Left ventricle myocardium inferior (tissue), 1 donor: ENCODE measurements around the gene DIRAS2. TPM values are rescaled to one million over a fixed set of nuclear protein-coding genes. Genes with fewer than 3 reads are reported as not detected.
A peak's percentile ranks its signal among the peaks of the same experiment; 100 is the strongest.

Experiments
- DNase-seq: peaks from one replicate; pipeline ENCODE4 v3.0.0-alpha.2; 2020
- H3K27ac ChIP-seq: fragments of 200-600 bp; replicated peaks from 2 replicates; pipeline ENCODE4 v1.8.0; 2021
- H3K27me3 ChIP-seq: fragments of 200-600 bp; 2 replicates; pipeline ENCODE4 v1.8.0; 2021; ENCODE audit warnings: low read depth
- H3K36me3 ChIP-seq: fragments of 200-600 bp; 2 replicates; pipeline ENCODE4 v1.8.0; 2021
- H3K4me1 ChIP-seq: fragments of 200-600 bp; 2 replicates; pipeline ENCODE4 v1.8.0; 2021
- H3K4me3 ChIP-seq: fragments of 200-600 bp; 2 replicates; pipeline ENCODE4 v1.8.0; 2021; ENCODE audit warnings: mild to moderate bottlenecking, moderate library complexity
- H3K9me3 ChIP-seq: fragments of 200-600 bp; replicated peaks from 2 replicates; pipeline ENCODE4 v1.8.0; 2021
- intact Hi-C: fragments of 100-400 bp; cut with micrococcal nuclease; formaldehyde crosslinking; loops from one replicate; pipeline ENCODE4 v1.11.0; 2022
- total RNA-seq: library from RNA; stranded (reverse); fragmentation: NEBNext Ultra II Directional; extraction: Animal tissue kit (Norgen Biotek cat#: 25700); gene quantifications from one replicate; pipeline ENCODE4 v1.2.1, GENCODE V29; 2021
- TF ChIP-seq, protein P1 (sequence below): fragments of 200-600 bp; IDR thresholded peaks from 2 replicates; pipeline ENCODE4 v1.8.0; 2021; ENCODE audit warnings: antibody characterized with exemption, mild to moderate bottlenecking, borderline replicate concordance
- donor health status: DM: no; HTN: yes; CAD: no; lungs with severe emphysema.

DIRAS2 gene
- total RNA-seq, 1 donor from 2014 or later, result 0.30 TPM

DNA sequence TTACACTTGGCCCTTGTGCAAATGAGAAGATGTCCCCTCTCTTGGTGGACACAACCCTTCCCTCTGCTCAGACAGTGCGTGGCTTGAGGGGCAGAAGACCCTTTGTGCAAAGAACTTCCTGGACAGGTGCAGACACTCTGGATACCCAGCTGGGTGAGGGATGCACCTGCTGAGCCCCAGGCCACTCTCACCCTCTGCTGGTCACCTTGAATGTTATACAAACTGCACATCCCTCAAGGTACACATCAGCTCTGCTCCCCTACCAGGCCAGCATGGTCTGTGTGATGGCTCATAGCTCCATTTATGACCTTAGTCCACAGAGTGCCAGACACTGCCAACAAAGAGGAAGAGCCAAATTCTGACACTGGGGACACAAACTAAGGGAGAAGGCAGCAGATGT is 3.1 kb upstream of the DIRAS2 start:
- Histone ChIP-seq H3K9me3 (peaks cover 11% of the 10 kb centered on the region), H3K27ac (no peak overlapping the region), H3K4me1 (peaks cover 11% of the 10 kb centered on the region), H3K4me3 (no peak overlapping the region), H3K36me3 (no peaks in the 10 kb centered on the region), H3K27me3 (peaks cover 86% of the 10 kb centered on the region)
- intact Hi-C loops, result no loop called here
- TF ChIP-seq, protein P1, sequence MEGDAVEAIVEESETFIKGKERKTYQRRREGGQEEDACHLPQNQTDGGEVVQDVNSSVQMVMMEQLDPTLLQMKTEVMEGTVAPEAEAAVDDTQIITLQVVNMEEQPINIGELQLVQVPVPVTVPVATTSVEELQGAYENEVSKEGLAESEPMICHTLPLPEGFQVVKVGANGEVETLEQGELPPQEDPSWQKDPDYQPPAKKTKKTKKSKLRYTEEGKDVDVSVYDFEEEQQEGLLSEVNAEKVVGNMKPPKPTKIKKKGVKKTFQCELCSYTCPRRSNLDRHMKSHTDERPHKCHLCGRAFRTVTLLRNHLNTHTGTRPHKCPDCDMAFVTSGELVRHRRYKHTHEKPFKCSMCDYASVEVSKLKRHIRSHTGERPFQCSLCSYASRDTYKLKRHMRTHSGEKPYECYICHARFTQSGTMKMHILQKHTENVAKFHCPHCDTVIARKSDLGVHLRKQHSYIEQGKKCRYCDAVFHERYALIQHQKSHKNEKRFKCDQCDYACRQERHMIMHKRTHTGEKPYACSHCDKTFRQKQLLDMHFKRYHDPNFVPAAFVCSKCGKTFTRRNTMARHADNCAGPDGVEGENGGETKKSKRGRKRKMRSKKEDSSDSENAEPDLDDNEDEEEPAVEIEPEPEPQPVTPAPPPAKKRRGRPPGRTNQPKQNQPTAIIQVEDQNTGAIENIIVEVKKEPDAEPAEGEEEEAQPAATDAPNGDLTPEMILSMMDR, result no peak
- no peak for DNase-seq

DNA sequence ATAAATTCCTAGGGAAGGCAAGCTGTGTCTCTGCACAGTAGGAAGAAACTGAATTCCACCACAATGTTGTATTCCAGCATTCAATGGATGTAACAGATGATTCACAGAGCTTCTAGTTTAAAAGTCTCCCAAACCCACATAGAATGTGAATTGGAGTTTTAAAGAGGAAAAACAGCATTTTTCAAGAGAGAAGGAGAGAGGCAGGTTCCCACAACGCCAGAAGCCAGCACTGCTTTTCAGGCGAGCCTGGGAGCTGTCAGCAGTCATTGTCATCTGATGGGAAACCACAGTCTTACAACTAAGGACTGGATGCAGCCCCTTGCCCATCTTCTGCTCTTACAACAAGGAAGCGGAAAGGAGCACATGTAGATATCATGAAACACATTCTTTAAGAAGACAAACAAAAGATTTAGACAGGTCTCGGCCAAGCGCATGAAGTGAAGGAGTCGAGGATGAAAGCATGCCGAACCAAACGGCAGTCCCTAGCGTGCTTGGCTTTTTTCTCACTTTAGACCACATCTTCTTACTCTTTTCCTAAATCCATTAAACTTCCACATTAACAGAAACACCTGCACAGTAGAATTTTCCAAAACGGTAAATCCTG is 638 bp downstream of the DIRAS2 start:
- intact Hi-C loops, result no loop called here
- H3K9me3 ChIP-seq, result no peaks in the 10 kb centered on the region
- peaks cover 11% of the 10 kb centered on the region for H3K4me1 ChIP-seq
- no peak overlapping the region for H3K27ac ChIP-seq
- H3K36me3 ChIP-seq, result no peaks in the 10 kb centered on the region
- TF ChIP-seq, protein P1, result no peak
- H3K27me3 ChIP-seq, result peaks cover 70% of the 10 kb centered on the region
- DNase-seq, result no peak
- peak overlapping the region; percentile 61 for H3K4me3 ChIP-seq

DNA sequence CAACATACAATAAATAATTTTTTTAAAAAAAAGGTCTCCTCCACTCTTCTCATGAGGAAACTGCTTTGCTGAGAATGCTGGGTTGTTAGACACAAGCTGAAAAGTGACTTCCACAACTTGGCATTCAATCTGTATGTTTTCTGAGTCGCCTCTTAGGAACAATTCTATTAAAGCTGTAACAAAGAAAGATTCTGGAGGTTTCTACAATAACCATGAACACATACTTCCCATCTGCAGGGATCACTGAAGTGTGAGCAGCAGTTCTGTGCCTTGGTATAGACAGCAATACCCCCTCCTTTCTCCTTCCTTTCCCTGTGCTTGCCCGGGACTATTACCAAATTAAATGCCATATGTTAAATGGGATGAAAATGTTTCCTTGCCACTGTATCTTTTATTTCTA is 1.5 kb downstream of the DIRAS2 start:
- TF ChIP-seq, protein P1, result no peak
- Histone ChIP-seq H3K27ac (no peak overlapping the region), H3K36me3 (no peaks in the 10 kb centered on the region), H3K9me3 (no peaks in the 10 kb centered on the region), H3K4me1 (peaks cover 11% of the 10 kb centered on the region), H3K4me3 (no peak overlapping the region), H3K27me3 (peaks cover 61% of the 10 kb centered on the region)
- intact Hi-C loops, result no loop called here
- DNase-seq, result no peak

DNA sequence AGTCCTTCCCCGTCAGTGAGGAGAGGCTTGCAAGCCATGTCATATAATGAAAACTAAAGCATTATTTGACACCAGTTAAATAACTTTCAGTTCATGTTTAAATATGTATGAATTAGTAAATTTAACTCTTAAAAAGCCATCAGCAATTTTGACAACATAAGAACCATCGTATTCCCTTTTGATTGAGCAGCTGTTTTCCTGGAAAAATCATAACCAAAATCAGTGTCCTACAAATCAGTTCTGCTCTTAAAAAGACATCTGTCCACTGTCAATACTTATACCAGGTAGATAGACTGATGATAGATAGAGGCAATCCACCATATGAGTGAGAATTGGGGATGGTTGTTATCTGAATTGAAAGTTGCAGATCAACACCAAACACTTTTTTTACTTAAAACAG is 2.3 kb downstream of the DIRAS2 start:
- H3K4me1 ChIP-seq, result peaks cover 11% of the 10 kb centered on the region
- no peak overlapping the region for H3K27ac ChIP-seq
- no peak overlapping the region for H3K4me3 ChIP-seq
- TF ChIP-seq, protein P1, result no peak
- DNase-seq, result no peak
- H3K36me3 ChIP-seq, result no peaks in the 10 kb centered on the region
- intact Hi-C loops, result no loop called here
- H3K27me3 ChIP-seq, result peaks cover 53% of the 10 kb centered on the region
- H3K9me3 ChIP-seq, result no peaks in the 10 kb centered on the region

DNA sequence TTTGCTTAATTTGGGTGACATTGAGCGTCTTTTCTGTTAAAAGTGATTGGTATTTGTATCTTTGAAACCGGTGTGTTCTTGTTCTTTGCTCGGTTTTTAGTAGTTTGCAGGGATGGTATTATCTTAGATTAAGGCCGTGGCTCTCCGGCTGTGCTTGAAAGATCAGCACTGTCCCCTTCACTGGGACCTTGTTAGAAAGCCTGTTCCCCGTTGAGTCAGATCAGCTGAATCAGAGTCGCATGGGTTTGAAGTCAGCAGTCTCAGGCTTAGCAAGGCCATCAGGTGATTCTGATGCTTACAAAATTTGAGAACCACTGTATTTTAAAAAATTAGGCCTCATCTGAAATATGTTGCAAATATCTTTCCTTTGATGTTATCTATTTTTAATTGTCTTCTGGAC is 5.0 kb downstream of the DIRAS2 start:
- Histone ChIP-seq H3K4me1 (peaks cover 7% of the 10 kb centered on the region), H3K4me3 (no peak overlapping the region), H3K27me3 (peaks cover 26% of the 10 kb centered on the region), H3K27ac (no peak overlapping the region), H3K9me3 (no peaks in the 10 kb centered on the region), H3K36me3 (no peaks in the 10 kb centered on the region)
- intact Hi-C loops, result no loop called here
- TF ChIP-seq, protein P1, result no peak
- no peak for DNase-seq
